ENCODE data around the gene SLC22A8. TPM values are rescaled to one million over a fixed set of nuclear protein-coding genes. Genes with fewer than 3 reads are reported as not detected.

Gene SLC22A8
- total and polyA plus RNA-seq, 8 donors: not detected

DNA sequence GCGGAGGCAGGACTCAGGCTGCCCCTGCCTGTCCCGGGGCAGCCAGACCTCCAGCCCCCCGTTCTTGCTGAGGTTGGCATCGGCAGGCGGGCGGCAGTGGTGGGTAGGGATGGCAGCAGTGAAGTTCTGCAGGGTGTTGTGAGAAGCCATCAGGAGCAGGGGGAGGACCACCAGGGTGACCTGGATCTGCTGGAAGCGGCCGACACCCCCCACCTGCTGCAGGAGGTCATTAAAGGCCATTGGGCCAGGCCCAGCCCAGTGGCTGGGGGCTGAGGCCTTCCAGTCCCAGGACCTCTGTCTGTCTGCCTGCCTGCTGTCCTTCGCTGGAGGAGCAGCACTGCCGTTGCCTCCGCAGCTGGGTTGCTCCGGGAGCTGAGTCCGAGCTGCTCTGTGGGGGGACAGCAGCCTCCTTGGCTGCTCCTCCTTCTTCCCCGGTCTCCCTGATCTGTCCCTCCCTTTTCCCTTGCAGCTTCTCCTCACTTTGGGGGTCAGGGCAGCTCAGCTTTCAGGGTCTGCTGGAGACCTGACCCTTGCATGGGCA lies 31.1 kb downstream of the SLC22A8 start, which contains the start of gene SLC22A6:
SLC22A6 (minus strand) TSS at position 517 of the 541 bp plus-strand sequence; CDS start at position 240, 277 bp downstream.
- no peaks in the 10 kb centered on the region for H3K9me3 ChIP-seq
- H3K4me3 ChIP-seq: no peak within 1 kb of the TSS
- H3K27ac ChIP-seq: no peak within 1 kb of the TSS
- H3K27me3 ChIP-seq: no peaks in the 10 kb centered on the region
- 62 to 86% (median 80%) methylated on average over 12 to 14 of the region's 14 CpGs for WGBS, 5 donors
- H3K36me3 ChIP-seq: no peaks in the 10 kb centered on the region
- no peaks in the 10 kb centered on the region for H3K4me1 ChIP-seq
- DNase-seq: no peak
- TF ChIP-seq POLR2AphosphoS5 (IDR thresholded peaks at IDR 0.05): no peak
- TF ChIP-seq EP300 (IDR thresholded peaks at IDR 0.05): no peak
- TF ChIP-seq, protein P1, sequence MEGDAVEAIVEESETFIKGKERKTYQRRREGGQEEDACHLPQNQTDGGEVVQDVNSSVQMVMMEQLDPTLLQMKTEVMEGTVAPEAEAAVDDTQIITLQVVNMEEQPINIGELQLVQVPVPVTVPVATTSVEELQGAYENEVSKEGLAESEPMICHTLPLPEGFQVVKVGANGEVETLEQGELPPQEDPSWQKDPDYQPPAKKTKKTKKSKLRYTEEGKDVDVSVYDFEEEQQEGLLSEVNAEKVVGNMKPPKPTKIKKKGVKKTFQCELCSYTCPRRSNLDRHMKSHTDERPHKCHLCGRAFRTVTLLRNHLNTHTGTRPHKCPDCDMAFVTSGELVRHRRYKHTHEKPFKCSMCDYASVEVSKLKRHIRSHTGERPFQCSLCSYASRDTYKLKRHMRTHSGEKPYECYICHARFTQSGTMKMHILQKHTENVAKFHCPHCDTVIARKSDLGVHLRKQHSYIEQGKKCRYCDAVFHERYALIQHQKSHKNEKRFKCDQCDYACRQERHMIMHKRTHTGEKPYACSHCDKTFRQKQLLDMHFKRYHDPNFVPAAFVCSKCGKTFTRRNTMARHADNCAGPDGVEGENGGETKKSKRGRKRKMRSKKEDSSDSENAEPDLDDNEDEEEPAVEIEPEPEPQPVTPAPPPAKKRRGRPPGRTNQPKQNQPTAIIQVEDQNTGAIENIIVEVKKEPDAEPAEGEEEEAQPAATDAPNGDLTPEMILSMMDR (IDR thresholded peaks at IDR 0.05): no peak
- no peak for TF ChIP-seq POLR2A (IDR thresholded peaks at IDR 0.05)
- intact Hi-C loops (cut with DNase I; ENCODE audit: low total_unique reads): no loop called here

DNA sequence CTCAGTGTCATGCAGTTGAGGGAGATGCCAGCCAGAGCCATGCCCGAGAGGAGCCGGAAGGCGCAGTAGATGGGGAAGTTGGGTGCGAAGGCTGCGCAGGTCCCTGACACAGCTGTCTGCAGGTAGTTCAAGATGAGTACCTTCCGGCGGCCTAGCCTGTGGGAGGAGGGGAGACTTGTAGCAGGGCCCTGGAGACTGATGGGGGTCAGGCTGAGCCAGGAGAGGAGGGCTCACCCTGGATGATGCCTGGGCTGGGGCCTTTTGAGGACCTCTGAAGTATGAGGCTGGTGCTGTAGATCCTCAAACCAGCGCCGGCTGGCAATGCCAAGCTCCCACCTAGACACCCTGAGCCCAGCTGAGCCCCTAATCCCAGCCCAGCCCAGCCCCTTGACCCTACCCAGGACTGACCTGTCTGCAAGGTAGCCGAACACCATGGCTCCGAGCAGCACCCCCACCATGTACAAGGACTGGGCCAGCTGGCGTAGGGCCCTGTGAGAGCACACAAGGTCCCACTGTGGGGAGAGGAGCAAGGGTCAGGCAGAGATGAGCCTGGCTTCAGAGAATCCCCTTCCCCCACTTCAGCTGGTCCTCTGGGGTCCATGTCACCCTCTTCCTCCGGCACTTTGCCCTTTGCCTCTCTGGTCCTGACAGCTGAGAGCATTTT lies 32.0 kb downstream of the SLC22A8 start:
- no peak overlapping the region for H3K4me3 ChIP-seq
- H3K9me3 ChIP-seq: no peaks in the 10 kb centered on the region
- no peaks in the 10 kb centered on the region for H3K27me3 ChIP-seq
- no peaks in the 10 kb centered on the region for H3K4me1 ChIP-seq
- no peak for TF ChIP-seq EP300 (IDR thresholded peaks at IDR 0.05)
- intact Hi-C loops (cut with DNase I; ENCODE audit: low total_unique reads): no loop called here
- H3K27ac ChIP-seq: no peak overlapping the region
- 88 to 96% (median 94%) methylated on average over 11 to 13 of the region's 13 CpGs for WGBS, 5 donors
- H3K36me3 ChIP-seq: no peaks in the 10 kb centered on the region
- DNase-seq: no peak

DNA sequence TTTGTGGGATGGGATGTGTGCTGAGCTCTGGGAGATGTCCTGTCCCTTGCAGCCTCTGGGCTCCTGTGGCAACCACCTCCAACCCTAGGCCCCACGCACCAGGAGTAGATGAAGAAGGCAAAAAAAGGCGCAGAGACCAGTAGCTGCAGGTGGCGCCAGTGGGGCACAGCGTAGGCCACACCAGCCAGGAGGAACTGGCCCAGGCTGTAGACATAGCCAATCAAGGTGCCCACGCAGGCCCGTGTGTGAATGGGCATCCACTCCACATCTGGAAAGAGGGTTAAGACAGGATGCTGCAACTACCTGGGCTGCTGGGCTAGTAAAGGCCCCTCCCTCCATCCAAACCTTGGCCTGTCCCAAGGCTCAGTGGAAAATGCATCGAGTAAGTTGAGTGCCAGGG lies 33.9 kb downstream of the SLC22A8 start:
- H3K9me3 ChIP-seq: no peaks in the 10 kb centered on the region
- H3K27ac ChIP-seq: no peak overlapping the region
- TF ChIP-seq, protein P1 (IDR thresholded peaks at IDR 0.05): no peak
- TF ChIP-seq EP300 (IDR thresholded peaks at IDR 0.05): no peak
- TF ChIP-seq POLR2AphosphoS5 (IDR thresholded peaks at IDR 0.05): no peak
- TF ChIP-seq POLR2A (IDR thresholded peaks at IDR 0.05): no peak
- WGBS, 5 donors: 78 to 85% (median 84%) methylated on average over 7 of the region's 7 CpGs
- no peak for DNase-seq
- no peaks in the 10 kb centered on the region for H3K4me1 ChIP-seq
- no peak overlapping the region for H3K4me3 ChIP-seq
- no peaks in the 10 kb centered on the region for H3K36me3 ChIP-seq
- intact Hi-C loops (cut with DNase I; ENCODE audit: low total_unique reads): no loop called here
- H3K27me3 ChIP-seq: no peaks in the 10 kb centered on the region

DNA sequence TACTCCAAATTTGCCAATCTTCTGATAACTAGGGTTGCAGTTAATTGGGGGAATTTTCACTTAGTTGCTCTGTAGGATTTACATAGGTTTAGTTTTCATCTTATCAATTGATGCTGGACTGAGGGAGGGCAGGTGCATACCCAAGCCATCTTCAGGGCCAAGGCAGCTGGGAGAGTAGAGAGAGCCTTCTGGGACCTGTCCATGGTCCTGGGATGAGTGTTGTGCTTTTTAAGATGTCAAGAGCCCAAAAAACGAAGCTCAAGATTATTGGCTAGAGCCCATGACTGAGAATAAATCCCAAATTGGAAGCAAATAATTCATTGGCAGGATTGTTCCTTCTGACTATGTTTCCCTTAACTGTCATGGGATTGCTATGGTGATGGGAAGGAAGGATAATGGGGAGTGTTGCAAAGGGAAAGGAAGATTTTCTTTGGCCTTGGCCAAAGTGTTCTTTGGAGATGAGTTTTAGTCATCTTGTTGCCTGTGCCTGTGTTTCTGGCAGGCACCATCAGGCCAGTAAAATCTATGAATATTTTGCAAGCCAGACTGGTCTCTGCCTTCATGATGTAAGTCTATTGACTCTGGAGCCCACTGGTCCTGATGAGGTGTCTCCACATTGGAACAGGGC lies 35.4 kb downstream of the SLC22A8 start:
- no peak overlapping the region for H3K4me3 ChIP-seq
- H3K4me1 ChIP-seq: peaks cover 0 to 2% (median 2%) of the 10 kb centered on the region in 4 donors
- H3K27ac ChIP-seq: no peak overlapping the region
- no peaks in the 10 kb centered on the region for H3K36me3 ChIP-seq
- 35 to 47% (median 39%) methylated on average over 1 of the region's 1 CpG for WGBS, 5 donors
- TF ChIP-seq EP300 (IDR thresholded peaks at IDR 0.05): no peak
- no peak for TF ChIP-seq POLR2A (IDR thresholded peaks at IDR 0.05)
- TF ChIP-seq POLR2AphosphoS5 (IDR thresholded peaks at IDR 0.05): no peak
- TF ChIP-seq, protein P1 (IDR thresholded peaks at IDR 0.05): no peak
- H3K27me3 ChIP-seq: no peaks in the 10 kb centered on the region
- peak in 1 of 2 donors; percentile 38 for DNase-seq
- intact Hi-C loops (cut with DNase I; ENCODE audit: low total_unique reads): no loop called here
- H3K9me3 ChIP-seq: no peaks in the 10 kb centered on the region

All from stomach (tissue), 9 donors.